Thyroid gland (tissue), 4 donors: ENCODE results near the gene BBS4.
"Not testable (repeated sequence)": the region's sequence is repeated elsewhere in the genome, so short reads cannot be mapped to it uniquely, and the experiment has no call there.

Source experiments
- CTCF ChIP-seq, 6 experiments: fragments of 200-600 bp in 3 of 6; fragments of 450-650 bp in 3 of 6; sonication (generic) in 3 of 6; IDR thresholded peaks; one replicate each; pipeline ENCODE4 v1.5.1; 2016 to 2019; ENCODE audit warnings: antibody characterized with exemption in 6 of 6, mild to moderate bottlenecking in 2 of 6, inconsistent platforms in 1 of 6, moderate library complexity in 1 of 6
- POLR2A ChIP-seq, 2 donors: fragments of 450-650 bp; IDR thresholded peaks; one replicate each; pipeline ENCODE4 v1.6.1; 2017; ENCODE audit warnings: antibody characterized with exemption in 2 of 2, mild to moderate bottlenecking in 2 of 2, moderate library complexity in 1 of 2

GRCh38 chr15:72656014-72656413, 30.0 kb upstream of the BBS4 start:
- not testable (repeated sequence) for TF ChIP-seq POLR2A, CTCF (IDR thresholded peaks at IDR 0.05)
